Lower leg skin (tissue), 4 donors: Measurements from ENCODE around the gene RAPH1. TPM values are rescaled to one million over a fixed set of nuclear protein-coding genes. Genes with fewer than 3 reads are reported as not detected.
"Not testable (repeated sequence)": the region's sequence is repeated elsewhere in the genome, so short reads cannot be mapped to it uniquely, and the experiment has no call there.

Experiments used
- DNase-seq, 2 donors: peaks; one replicate each; pipeline ENCODE4 v3.0.0-alpha.2; 2019; ENCODE audit warnings: low spot score in 2 of 2
- H3K4me3 ChIP-seq: fragments of 200-600 bp; sonication (generic); 2 replicates; pipeline ENCODE4 v1.5.1; 2017; ENCODE audit warnings: mild to moderate bottlenecking, low read depth; ENCODE audit not compliant: poor library complexity, severe bottlenecking
- POLR2A ChIP-seq, 2 donors: fragments of 450-650 bp; IDR thresholded peaks; one replicate each; pipeline ENCODE4 v1.6.1; 2016 to 2017; ENCODE audit warnings: antibody characterized with exemption in 2 of 2, mild to moderate bottlenecking in 1 of 2, moderate library complexity in 1 of 2
- WGBS, 2 donors: methylation state at CpG; one replicate each; pipeline ENCODE4 v1.1.5; 2018; 5-methylcytosine and 5-hydroxymethylcytosine counted together
- intact Hi-C: fragments of 100-400 bp; cut with DNase I; formaldehyde crosslinking; loops from one replicate; pipeline ENCODE4 v1.15.0; 2023; ENCODE audit warnings: low total_unique reads
- total RNA-seq, 4 donors: library from RNA; depleted of rRNA; stranded (reverse); fragments of >200 nt; gene quantifications; one replicate each; pipeline ENCODE4 v1.1.0, GENCODE V29; 2016
- TF ChIP-seq, protein P1 (sequence below), 3 donors: fragments of 450-650 bp; IDR thresholded peaks; one replicate each; pipeline ENCODE4 v1.5.1; 2016; ENCODE audit warnings: antibody characterized with exemption in 3 of 3, mild to moderate bottlenecking in 3 of 3, moderate library complexity in 2 of 3

Gene RAPH1
- total RNA-seq, 4 donors from 2014 or later: 32.2 to 148 (median 67.7) TPM

- TF ChIP-seq POLR2A (IDR thresholded peaks at IDR 0.05): no peak
- TF ChIP-seq, protein P1, sequence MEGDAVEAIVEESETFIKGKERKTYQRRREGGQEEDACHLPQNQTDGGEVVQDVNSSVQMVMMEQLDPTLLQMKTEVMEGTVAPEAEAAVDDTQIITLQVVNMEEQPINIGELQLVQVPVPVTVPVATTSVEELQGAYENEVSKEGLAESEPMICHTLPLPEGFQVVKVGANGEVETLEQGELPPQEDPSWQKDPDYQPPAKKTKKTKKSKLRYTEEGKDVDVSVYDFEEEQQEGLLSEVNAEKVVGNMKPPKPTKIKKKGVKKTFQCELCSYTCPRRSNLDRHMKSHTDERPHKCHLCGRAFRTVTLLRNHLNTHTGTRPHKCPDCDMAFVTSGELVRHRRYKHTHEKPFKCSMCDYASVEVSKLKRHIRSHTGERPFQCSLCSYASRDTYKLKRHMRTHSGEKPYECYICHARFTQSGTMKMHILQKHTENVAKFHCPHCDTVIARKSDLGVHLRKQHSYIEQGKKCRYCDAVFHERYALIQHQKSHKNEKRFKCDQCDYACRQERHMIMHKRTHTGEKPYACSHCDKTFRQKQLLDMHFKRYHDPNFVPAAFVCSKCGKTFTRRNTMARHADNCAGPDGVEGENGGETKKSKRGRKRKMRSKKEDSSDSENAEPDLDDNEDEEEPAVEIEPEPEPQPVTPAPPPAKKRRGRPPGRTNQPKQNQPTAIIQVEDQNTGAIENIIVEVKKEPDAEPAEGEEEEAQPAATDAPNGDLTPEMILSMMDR (IDR thresholded peaks at IDR 0.05): no peak
- intact Hi-C loops: no loop called here
- WGBS, 2 donors: 92% methylated on average over 2 of the region's 2 CpGs
Measured at GRCh38 chr2:203550266-203550665, 15.2 kb upstream of the RAPH1 start.

GRCh38 chr2:203549406-203549805 is 14.3 kb upstream of the RAPH1 start:
- intact Hi-C loops: no loop called here
- H3K4me3 ChIP-seq: no peak overlapping the region
- TF ChIP-seq, protein P1 (IDR thresholded peaks at IDR 0.05): no peak
- TF ChIP-seq POLR2A (IDR thresholded peaks at IDR 0.05): no peak
- DNase-seq: no peak

More at GRCh38 chr2:203550266-203550665, 15.2 kb upstream of the RAPH1 start:
- no peak for DNase-seq
- no peak overlapping the region for H3K4me3 ChIP-seq

DNA sequence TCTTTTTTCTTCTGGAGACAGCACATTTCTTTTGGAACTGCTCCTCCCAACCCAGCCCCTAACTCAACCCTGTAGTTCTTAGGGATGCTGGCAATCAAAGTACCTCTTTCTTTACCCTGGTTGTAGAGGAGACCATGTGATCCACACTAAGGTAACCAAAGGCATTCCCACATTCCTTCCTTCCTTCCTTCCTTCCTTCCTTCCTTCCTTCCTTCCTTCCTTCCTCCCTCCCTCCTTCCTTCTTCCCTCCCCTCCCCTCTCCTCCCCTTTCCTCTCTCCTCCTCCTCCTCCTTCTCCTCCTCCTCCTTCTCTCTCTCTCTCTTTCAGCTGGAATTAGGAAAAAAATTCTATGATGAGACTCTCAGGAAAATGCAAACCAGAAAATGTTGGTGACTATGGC is 13.8 kb upstream of the RAPH1 start:
- intact Hi-C loops: no loop called here
- no peak overlapping the region for H3K4me3 ChIP-seq
- TF ChIP-seq, protein P1 (IDR thresholded peaks at IDR 0.05): no peak
- no peak for TF ChIP-seq POLR2A (IDR thresholded peaks at IDR 0.05)
- no peak for DNase-seq

- H3K4me3 ChIP-seq: no peak overlapping the region
- TF ChIP-seq POLR2A (IDR thresholded peaks at IDR 0.05): no peak
- TF ChIP-seq, protein P1 (IDR thresholded peaks at IDR 0.05): no peak
- 64 to 72% methylated on average over 1 of the region's 1 CpG for WGBS, 2 donors
- intact Hi-C loops: no loop called here
- no peak for DNase-seq
Measured at GRCh38 chr2:203547356-203547755, 12.3 kb upstream of the RAPH1 start.

GRCh38 chr2:203544402-203544801 is 9.3 kb upstream of the RAPH1 start:
- no peak for DNase-seq
- WGBS, 2 donors: 94 to 95% methylated on average over 4 of the region's 4 CpGs
- TF ChIP-seq, protein P1 (IDR thresholded peaks at IDR 0.05): no peak
- no peak for TF ChIP-seq POLR2A (IDR thresholded peaks at IDR 0.05)
- intact Hi-C loops: no loop called here
- H3K4me3 ChIP-seq: no peak overlapping the region

GRCh38 chr2:203543898-203544328 is 8.8 kb upstream of the RAPH1 start:
- no peak for DNase-seq
- H3K4me3 ChIP-seq: no peak overlapping the region
- TF ChIP-seq, protein P1 (IDR thresholded peaks at IDR 0.05): no peak
- TF ChIP-seq POLR2A (IDR thresholded peaks at IDR 0.05): no peak
- WGBS, 2 donors: 77 to 85% methylated on average over 8 of the region's 8 CpGs
- intact Hi-C loops: no loop called here

DNA sequence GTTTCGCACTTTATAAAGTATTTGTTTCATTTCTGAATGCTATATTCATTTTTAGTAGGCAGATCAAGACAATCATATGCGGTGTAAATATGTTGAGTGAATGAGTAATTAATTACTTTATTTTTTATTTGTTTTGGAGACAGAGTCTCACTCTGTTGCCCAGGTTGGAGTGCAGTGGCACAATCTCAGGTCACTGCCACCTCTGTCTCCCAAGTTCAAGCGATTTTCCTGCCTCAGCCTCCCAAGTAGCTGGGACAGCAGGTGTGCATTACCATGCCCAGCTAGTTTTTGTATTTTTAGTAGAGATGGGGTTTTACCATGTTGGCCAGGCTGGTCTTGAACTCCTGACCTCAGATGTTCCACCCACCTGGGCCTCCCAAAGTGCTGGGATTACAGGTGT is 5.5 kb upstream of the RAPH1 start:
- WGBS, 2 donors: 77 to 82% methylated on average over 3 of the region's 3 CpGs
- DNase-seq, H3K4me3 ChIP-seq, intact Hi-C loops: not testable (repeated sequence)

GRCh38 chr2:203538237-203538636 is 3.1 kb upstream of the RAPH1 start:
- H3K4me3 ChIP-seq, DNase-seq, intact Hi-C loops: not testable (repeated sequence)
- WGBS, 2 donors: 83 to 88% methylated on average over 4 of the region's 4 CpGs

GRCh38 chr2:203536586-203536951 is 1.5 kb upstream of the RAPH1 start:
- intact Hi-C loops, DNase-seq, H3K4me3 ChIP-seq: not testable (repeated sequence)
- 89 to 91% methylated on average over 2 of the region's 2 CpGs for WGBS, 2 donors
